Ishikawa (cell line): ENCODE data around the gene LIME1.

Experiments
- CEBPB ChIP-seq: IDR thresholded peaks from 2 replicates; pipeline ENCODE4 v1.6.1; 2012
- CREB1 ChIP-seq: IDR thresholded peaks from 2 replicates; pipeline ENCODE4 v1.6.1; 2012; ENCODE audit warnings: low read depth
- EP300 ChIP-seq: IDR thresholded peaks from 2 replicates; pipeline ENCODE4 v1.6.1; 2012; ENCODE audit warnings: borderline replicate concordance
- FOXM1 ChIP-seq: IDR thresholded peaks from 2 replicates; pipeline ENCODE4 v1.6.1; 2012; ENCODE audit warnings: low read depth, borderline replicate concordance
- NFIC ChIP-seq: IDR thresholded peaks from 2 replicates; pipeline ENCODE4 v1.6.1; 2012
- RAD21 ChIP-seq: IDR thresholded peaks from 2 replicates; pipeline ENCODE4 v1.6.1; 2012; ENCODE audit warnings: low read depth
- TCF12 ChIP-seq: IDR thresholded peaks from 2 replicates; pipeline ENCODE4 v1.6.1; 2012; ENCODE audit warnings: low read depth
- TEAD4 ChIP-seq: IDR thresholded peaks from 2 replicates; pipeline ENCODE4 v1.6.1; 2012
- YY1 ChIP-seq: IDR thresholded peaks from 2 replicates; pipeline ENCODE4 v1.6.1; 2012; ENCODE audit warnings: low read depth
- ZBTB7A ChIP-seq: IDR thresholded peaks from 2 replicates; pipeline ENCODE4 v1.6.1; 2012; ENCODE audit warnings: low read depth
- TF ChIP-seq, protein P1 (sequence below): IDR thresholded peaks from 2 replicates; pipeline ENCODE4 v1.6.1; 2012
- TF ChIP-seq, protein P2 (sequence below): IDR thresholded peaks from 2 replicates; pipeline ENCODE4 v1.6.1; 2012; ENCODE audit warnings: low read depth, mild to moderate bottlenecking
- TF ChIP-seq, protein P3 (sequence below): IDR thresholded peaks from 2 replicates; pipeline ENCODE4 v1.6.1; 2012

Gene LIME1

DNA sequence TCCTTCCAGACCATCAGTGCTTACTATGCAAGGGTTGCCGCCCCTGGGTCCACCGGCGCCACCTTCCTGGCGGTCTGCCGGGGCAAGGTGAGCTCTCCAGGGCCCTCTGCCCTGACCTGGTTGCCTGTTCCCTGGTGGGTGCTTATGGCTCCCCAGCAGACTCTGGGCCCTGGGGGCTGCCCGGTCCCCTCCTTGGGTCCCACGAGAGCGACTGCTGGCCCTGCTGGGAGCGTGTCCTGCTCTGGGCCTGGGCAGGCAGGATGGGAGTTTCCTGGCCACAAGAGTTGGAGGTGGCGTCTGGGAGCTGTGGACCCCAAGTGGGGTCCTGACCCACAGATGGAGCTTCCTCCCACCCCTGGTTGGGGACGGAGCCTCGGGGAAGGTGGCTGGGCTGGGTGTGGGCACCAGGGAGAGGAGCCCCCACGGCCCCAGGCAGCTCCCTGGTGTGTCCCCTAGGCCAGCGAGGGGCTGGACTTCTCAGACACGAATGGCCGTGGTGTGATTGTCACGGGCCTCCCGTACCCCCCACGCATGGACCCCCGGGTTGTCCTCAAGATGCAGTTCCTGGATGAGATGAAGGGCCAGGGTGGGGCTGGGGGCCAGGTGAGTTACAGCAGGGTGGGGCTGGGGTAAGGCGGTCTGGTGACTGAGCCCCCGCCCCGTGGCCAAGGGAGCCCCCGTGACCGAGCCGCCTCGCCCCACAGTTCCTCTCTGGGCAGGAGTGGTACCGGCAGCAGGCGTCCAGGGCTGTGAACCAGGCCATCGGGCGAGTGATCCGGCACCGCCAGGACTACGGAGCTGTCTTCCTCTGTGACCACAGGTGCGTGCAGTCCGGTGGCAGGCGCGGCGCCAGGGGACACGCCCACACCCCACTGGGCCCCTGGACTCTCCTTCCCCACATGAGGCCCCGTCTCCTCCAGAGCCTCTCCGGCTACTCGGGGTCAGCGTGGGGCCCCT lies 47.1 kb upstream of the LIME1 start:
- TF ChIP-seq, protein P1, sequence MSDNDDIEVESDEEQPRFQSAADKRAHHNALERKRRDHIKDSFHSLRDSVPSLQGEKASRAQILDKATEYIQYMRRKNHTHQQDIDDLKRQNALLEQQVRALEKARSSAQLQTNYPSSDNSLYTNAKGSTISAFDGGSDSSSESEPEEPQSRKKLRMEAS, result no peak
- TF ChIP-seq, protein P2, sequence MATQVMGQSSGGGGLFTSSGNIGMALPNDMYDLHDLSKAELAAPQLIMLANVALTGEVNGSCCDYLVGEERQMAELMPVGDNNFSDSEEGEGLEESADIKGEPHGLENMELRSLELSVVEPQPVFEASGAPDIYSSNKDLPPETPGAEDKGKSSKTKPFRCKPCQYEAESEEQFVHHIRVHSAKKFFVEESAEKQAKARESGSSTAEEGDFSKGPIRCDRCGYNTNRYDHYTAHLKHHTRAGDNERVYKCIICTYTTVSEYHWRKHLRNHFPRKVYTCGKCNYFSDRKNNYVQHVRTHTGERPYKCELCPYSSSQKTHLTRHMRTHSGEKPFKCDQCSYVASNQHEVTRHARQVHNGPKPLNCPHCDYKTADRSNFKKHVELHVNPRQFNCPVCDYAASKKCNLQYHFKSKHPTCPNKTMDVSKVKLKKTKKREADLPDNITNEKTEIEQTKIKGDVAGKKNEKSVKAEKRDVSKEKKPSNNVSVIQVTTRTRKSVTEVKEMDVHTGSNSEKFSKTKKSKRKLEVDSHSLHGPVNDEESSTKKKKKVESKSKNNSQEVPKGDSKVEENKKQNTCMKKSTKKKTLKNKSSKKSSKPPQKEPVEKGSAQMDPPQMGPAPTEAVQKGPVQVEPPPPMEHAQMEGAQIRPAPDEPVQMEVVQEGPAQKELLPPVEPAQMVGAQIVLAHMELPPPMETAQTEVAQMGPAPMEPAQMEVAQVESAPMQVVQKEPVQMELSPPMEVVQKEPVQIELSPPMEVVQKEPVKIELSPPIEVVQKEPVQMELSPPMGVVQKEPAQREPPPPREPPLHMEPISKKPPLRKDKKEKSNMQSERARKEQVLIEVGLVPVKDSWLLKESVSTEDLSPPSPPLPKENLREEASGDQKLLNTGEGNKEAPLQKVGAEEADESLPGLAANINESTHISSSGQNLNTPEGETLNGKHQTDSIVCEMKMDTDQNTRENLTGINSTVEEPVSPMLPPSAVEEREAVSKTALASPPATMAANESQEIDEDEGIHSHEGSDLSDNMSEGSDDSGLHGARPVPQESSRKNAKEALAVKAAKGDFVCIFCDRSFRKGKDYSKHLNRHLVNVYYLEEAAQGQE, result no peak
- TF ChIP-seq, protein P3, sequence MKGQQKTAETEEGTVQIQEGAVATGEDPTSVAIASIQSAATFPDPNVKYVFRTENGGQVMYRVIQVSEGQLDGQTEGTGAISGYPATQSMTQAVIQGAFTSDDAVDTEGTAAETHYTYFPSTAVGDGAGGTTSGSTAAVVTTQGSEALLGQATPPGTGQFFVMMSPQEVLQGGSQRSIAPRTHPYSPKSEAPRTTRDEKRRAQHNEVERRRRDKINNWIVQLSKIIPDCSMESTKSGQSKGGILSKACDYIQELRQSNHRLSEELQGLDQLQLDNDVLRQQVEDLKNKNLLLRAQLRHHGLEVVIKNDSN, result no peak
- peak; percentile 57 for TF ChIP-seq NFIC
- TF ChIP-seq TEAD4, result no peak
- no peak for TF ChIP-seq YY1
- TF ChIP-seq CEBPB, result no peak
- peak; percentile 58 for TF ChIP-seq TCF12

DNA sequence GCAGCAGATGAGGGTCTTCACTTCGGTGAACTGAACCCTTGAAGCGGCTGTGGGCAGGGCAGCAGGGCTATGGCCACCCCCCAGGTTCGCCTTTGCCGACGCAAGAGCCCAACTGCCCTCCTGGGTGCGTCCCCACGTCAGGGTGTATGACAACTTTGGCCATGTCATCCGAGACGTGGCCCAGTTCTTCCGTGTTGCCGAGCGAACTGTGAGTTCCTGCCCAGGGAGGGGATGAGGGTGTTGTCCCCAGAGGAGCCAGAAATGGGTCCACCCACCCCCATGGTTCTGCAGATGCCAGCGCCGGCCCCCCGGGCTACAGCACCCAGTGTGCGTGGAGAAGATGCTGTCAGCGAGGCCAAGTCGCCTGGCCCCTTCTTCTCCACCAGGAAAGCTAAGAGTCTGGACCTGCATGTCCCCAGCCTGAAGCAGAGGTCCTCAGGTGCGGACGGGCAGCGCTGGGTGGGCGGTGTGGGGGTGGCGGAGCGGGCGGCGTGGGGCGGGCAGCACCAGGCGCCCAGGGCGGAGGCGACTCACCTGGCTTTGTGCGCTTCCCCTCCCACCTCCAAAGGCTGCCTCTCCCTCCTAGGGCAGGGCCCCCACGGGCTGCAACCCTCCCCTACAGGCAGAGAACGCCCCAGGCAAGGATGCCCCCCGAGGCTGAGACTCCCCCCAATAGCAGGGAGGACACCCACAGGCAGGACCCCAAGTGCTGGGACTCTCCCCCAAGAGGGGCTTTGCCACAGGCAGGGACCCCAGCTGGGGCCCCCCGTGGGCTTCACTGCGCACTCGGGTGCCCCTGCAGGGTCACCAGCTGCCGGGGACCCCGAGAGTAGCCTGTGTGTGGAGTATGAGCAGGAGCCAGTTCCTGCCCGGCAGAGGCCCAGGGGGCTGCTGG lies 46.2 kb upstream of the LIME1 start:
- TF ChIP-seq, protein P3, result no peak
- TF ChIP-seq ZBTB7A, result peak; percentile 5; the same call in 1 of the 2 replicates

DNA sequence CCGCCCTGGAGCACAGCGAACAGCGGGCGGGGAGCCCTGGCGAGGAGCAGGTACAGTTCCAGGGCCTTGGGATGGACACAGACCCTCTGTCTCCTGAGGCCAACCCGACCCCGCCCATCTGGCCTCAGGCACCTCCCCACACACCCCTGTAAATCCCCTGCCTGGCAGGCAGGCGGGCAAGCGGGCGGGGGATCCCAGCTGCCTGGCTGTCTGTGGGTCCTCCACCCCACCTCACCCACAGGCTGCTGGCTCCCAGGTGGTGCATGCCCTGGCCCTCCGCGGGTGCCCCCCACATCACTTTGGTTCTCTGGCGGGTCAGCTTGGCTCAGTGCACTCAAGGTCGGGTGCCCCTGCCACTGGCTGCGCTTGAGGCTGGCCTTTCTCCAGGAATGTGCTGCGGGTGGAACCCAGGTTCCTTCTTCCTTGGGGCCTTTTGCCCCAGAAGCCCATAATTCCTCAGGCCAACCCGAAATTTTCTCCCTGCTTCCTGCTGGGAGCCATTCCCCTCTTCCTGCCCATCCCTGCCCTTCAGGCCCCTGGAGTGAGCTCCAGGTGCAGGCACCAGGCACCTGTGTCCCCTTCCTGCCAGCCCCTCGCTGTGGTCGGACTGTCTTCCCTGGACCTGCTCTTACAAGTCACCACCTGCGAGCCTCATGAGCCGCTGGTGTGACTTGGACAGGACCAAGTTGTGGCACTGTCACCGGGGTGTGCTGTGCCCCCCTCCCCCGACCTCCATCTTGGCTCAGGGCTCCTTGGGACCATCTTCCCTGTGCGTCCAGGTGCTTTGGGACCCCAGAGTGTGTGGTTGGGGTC lies 45.4 kb upstream of the LIME1 start:
- TF ChIP-seq, protein P3, result no peak
- TF ChIP-seq, protein P2, result no peak
- TF ChIP-seq TEAD4 (peak; percentile 16; the same call in 1 of the 2 replicates), NFIC (peak; percentile 39; the same call in 1 of the 2 replicates), CREB1 (no peak), EP300 (no peak), FOXM1 (no peak), TCF12 (0 out of 2 replicates have a peak, but pooled peaks have one; percentile 43)
- TF ChIP-seq, protein P1, result no peak

DNA sequence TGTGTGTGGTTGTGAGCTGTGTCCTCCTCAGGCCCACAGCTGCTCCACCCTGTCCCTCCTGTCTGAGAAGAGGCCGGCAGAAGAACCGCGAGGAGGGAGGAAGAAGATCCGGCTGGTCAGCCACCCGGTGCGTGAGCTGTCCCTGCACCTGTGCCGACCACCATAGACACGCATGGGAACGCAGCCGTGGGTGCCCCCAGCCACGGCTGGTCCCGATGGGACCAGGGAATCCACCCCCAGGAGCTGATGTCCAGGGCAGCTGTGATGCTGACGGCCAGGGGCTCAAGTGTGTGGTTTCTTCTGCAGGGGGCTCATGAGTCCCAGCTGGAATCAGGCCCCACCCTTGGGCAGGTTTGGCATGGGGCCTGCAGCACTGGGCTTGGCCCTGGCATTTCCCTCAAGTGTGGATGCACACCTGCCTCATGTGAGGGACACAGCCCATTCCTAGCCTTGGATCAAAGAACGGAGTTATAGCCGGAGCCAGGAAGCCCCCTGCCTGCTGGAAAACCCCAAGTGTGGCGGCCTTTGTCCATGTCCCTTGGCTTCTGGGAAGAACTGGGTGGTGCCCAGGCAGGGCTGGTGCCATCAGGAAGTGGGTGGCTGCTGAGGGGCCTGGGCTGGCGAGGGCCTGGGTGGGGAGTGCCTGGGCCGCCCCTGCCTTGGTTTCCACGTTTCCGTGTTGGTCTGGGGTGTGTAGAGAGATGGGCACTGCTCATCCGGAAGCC lies 44.6 kb upstream of the LIME1 start:
- no peak for TF ChIP-seq RAD21
- no peak for TF ChIP-seq FOXM1
- no peak for TF ChIP-seq EP300
- no peak for TF ChIP-seq TEAD4
